Measurements from ENCODE around the gene CD34. TPM values are rescaled to one million over a fixed set of nuclear protein-coding genes. Genes with fewer than 3 reads are reported as not detected.

The CD34 gene
- polyA plus RNA-seq, 1 experiment = 1.2 TPM

DNA sequence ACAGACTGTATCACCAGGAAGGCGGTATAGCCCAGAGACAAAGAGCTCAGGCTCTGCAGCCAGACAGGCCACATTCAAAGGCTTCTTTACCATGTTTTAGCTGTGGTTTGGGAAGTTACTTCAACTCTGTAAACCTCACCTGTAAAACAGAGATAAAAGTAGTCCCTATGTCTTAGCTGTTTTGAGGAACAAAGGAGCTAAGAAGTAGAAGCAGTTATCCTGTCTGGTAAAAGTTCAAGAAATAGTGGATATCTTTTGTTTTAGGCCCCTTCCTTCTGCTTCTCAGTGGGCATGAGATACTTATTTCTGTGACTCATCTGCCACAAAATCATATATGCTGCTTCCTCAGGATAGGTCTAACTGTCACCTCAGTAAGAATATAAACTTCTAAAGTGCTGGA lies 6.5 kb downstream of the CD34 start:
- DNase-seq (ENCODE audit: low read depth) = no peak
- Histone ChIP-seq H3K36me3 (ENCODE audit: control insufficient read depth, insufficient read depth, low read length) (no peaks in the 10 kb centered on the region), H3K27me3 (ENCODE audit: control insufficient read depth, insufficient read depth, low read length) (no peaks in the 10 kb centered on the region), H3K4me3 (ENCODE audit: low read depth, low read length) (no peak overlapping the region)
- TF ChIP-seq, protein P1, sequence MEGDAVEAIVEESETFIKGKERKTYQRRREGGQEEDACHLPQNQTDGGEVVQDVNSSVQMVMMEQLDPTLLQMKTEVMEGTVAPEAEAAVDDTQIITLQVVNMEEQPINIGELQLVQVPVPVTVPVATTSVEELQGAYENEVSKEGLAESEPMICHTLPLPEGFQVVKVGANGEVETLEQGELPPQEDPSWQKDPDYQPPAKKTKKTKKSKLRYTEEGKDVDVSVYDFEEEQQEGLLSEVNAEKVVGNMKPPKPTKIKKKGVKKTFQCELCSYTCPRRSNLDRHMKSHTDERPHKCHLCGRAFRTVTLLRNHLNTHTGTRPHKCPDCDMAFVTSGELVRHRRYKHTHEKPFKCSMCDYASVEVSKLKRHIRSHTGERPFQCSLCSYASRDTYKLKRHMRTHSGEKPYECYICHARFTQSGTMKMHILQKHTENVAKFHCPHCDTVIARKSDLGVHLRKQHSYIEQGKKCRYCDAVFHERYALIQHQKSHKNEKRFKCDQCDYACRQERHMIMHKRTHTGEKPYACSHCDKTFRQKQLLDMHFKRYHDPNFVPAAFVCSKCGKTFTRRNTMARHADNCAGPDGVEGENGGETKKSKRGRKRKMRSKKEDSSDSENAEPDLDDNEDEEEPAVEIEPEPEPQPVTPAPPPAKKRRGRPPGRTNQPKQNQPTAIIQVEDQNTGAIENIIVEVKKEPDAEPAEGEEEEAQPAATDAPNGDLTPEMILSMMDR (IDR thresholded peaks at IDR 0.05; ENCODE audit: insufficient read depth, low read depth, low read length) = no peak
- ChIA-PET CTCF (interaction anchor here (1.1 to 2.7 kb wide), 3 partner anchors 9 to 59 kb away, joined by 3 to 10 read pairs (median 4); no protein-coding TSS in a partner anchor), POLR2A (no interaction called here)

DNA sequence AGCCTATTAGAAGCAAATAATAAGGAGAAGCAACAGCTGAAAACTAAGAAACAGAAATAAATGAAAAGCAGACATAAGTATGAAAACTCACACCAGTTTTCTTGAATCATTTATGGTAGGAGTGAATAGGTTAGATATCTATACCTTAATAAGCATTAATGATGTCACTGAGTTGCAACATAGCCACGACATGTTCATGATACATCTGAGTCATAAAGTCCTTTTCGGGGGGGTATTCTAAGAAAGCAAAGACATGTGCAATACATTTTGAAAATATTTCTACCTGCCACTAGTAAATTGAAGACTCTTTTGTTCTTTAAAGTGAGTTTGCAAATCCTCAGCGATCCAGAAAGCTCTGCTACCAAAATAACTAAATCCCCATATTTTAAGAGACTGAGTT lies 7.2 kb downstream of the CD34 start:
- ChIA-PET POLR2A (no interaction called here), CTCF (interaction anchor here (1.1 to 2.7 kb wide), 3 partner anchors 12 to 60 kb away, joined by 4 to 10 read pairs (median 4); no protein-coding TSS in a partner anchor)
- Histone ChIP-seq H3K4me3 (ENCODE audit: low read depth, low read length) (no peak overlapping the region), H3K27me3 (ENCODE audit: control insufficient read depth, insufficient read depth, low read length) (no peaks in the 10 kb centered on the region), H3K36me3 (ENCODE audit: control insufficient read depth, insufficient read depth, low read length) (no peaks in the 10 kb centered on the region)
- DNase-seq (ENCODE audit: low read depth) = no peak
- TF ChIP-seq, protein P1 (IDR thresholded peaks at IDR 0.05; ENCODE audit: insufficient read depth, low read depth, low read length) = no peak

DNA sequence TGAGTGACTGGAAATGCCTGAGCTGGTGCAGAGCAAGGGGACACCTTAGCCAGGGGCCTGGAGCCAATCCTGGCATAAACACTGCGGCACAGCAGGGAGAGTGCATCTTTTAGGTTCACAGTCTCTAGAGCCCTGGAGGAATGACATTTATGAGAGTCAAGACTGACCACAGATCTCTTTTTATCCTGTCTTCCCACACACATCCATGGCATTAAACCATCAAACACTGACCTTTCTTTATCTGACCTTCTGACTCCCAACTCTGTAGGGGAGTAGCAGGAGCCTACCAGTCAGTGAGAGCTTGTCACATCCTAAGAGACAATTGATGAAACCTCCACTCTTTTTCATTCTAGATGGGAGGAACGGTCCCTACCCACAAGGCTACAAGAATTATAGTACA lies 7.9 kb downstream of the CD34 start:
- Histone ChIP-seq H3K27me3 (ENCODE audit: control insufficient read depth, insufficient read depth, low read length) (no peaks in the 10 kb centered on the region), H3K36me3 (ENCODE audit: control insufficient read depth, insufficient read depth, low read length) (no peaks in the 10 kb centered on the region), H3K4me3 (ENCODE audit: low read depth, low read length) (no peak overlapping the region)
- CTCF ChIA-PET = interaction anchor here (1.1 to 2.7 kb wide), 3 partner anchors 11 to 60 kb away, joined by 4 to 10 read pairs (median 4); no protein-coding TSS in a partner anchor
- POLR2A ChIA-PET = no interaction called here
- no peak for DNase-seq (ENCODE audit: low read depth)
- TF ChIP-seq, protein P1 (IDR thresholded peaks at IDR 0.05; ENCODE audit: insufficient read depth, low read depth, low read length) = no peak

DNA sequence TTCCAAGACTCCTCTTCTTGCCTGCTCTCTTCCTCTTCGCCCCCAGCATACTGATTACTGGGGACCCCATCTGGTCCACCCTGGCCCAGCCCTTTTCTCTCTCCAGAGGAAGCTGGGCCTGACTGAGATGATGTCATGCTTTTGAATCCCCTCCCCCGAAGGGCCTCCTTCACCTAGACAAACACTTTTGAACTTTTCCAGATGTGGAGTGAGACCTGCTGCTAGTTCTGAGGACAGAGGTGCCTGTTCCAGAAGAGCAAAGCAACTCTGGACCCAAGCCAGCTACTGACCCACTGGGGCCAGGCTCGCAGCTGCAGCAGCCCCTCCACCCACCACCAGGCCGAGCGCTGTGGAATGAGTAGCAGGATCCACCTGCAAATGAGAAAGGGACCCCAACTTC lies 8.4 kb downstream of the CD34 start:
- TF ChIP-seq, protein P1 (IDR thresholded peaks at IDR 0.05; ENCODE audit: insufficient read depth, low read depth, low read length) = no peak
- Histone ChIP-seq H3K4me3 (ENCODE audit: low read depth, low read length) (no peak overlapping the region), H3K36me3 (ENCODE audit: control insufficient read depth, insufficient read depth, low read length) (no peaks in the 10 kb centered on the region), H3K27me3 (ENCODE audit: control insufficient read depth, insufficient read depth, low read length) (no peaks in the 10 kb centered on the region)
- DNase-seq (ENCODE audit: low read depth) = no peak
- ChIA-PET CTCF (interaction anchor here (1.1 to 2.7 kb wide), 2 partner anchors 11 to 61 kb away, joined by 4 to 10 read pairs; no protein-coding TSS in a partner anchor), POLR2A (no interaction called here)

DNA sequence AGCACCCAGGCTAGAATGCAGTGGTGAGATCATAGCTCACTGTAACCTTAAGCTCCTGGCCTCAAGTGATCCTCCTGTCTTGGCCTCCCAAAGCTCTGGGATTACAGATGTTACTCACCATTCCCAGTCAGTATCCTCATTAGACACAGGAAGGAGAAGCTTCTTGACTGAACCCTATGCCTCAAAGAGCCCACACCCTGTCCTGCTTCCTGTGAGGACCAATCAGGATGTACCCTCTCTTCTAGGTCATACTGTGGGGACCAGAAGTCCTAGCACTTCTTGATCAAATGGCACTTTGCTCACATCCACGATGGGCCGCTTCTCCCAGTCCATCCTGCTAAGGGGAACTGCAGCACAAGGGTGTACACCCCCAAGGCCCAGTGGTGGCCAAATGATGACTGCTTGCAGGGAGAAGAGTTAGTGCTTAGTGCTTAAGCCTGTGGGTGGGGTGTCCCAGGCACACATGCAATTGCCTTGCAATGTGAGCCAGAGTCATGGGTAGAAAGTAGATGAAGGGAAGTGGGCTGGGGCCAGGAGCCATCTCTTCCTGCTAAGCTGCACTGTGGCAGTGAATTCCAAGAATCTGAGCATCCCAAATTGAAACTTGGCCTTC lies 9.8 kb downstream of the CD34 start:
- Histone ChIP-seq H3K27me3 (ENCODE audit: control insufficient read depth, insufficient read depth, low read length) (no peaks in the 10 kb centered on the region), H3K4me3 (ENCODE audit: low read depth, low read length) (no peak overlapping the region), H3K36me3 (ENCODE audit: control insufficient read depth, insufficient read depth, low read length) (no peaks in the 10 kb centered on the region)
- DNase-seq (ENCODE audit: low read depth) = no peak
- CTCF ChIA-PET = interaction anchor here (1.1 to 11.9 kb wide), 3 partner anchors 12 to 63 kb away, joined by 4 to 117 read pairs (median 9); no protein-coding TSS in a partner anchor
- TF ChIP-seq, protein P1 (IDR thresholded peaks at IDR 0.05; ENCODE audit: insufficient read depth, low read depth, low read length) = no peak
- POLR2A ChIA-PET = no interaction called here
